HG02970 (cell line): ENCODE data around the gene SLC4A9.

ENCODE experiments used
- ATAC-seq: cut with Tn5 transposase; IDR thresholded peaks from one replicate; pipeline ENCODE4 v1.9.1; 2021; ENCODE audit warnings: mild to moderate bottlenecking, moderate library complexity, moderate number of reproducible peaks; ENCODE audit not compliant: unreplicated experiment, low FRiP score

Gene SLC4A9

GRCh38 chr5:140358738-140359310, 1.2 kb upstream of the SLC4A9 start:
- no peak for ATAC-seq

GRCh38 chr5:140360681-140361479, 886 bp downstream of the SLC4A9 start:
- no peak for ATAC-seq

GRCh38 chr5:140361901-140362300, 1.9 kb downstream of the SLC4A9 start:
- no peak for ATAC-seq

GRCh38 chr5:140362311-140362710, 2.3 kb downstream of the SLC4A9 start:
- no peak for ATAC-seq

- ATAC-seq = peak; percentile 72
These were observed 3.1 kb downstream of the SLC4A9 start for GRCh38 chr5:140362875-140363630.

GRCh38 chr5:140363631-140364471, 3.9 kb downstream of the SLC4A9 start:
- no peak for ATAC-seq

- no peak for ATAC-seq
These were observed 4.4 kb downstream of the SLC4A9 start for GRCh38 chr5:140364472-140364765.

- ATAC-seq = no peak
These were observed 5.3 kb downstream of the SLC4A9 start for GRCh38 chr5:140365282-140365681.

GRCh38 chr5:140365941-140366340, 5.9 kb downstream of the SLC4A9 start:
- no peak for ATAC-seq

- ATAC-seq = no peak
These were observed 6.7 kb downstream of the SLC4A9 start for GRCh38 chr5:140366589-140367255.

- ATAC-seq = no peak
These were observed 7.4 kb downstream of the SLC4A9 start for GRCh38 chr5:140367256-140368013.

- ATAC-seq = no peak
These were observed 11.6 kb downstream of the SLC4A9 start for GRCh38 chr5:140371356-140372151.

GRCh38 chr5:140372971-140373487, 13.0 kb downstream of the SLC4A9 start:
- no peak for ATAC-seq

GRCh38 chr5:140381351-140381750, 21.4 kb downstream of the SLC4A9 start:
- no peak for ATAC-seq

GRCh38 chr5:140381972-140382371, 22.0 kb downstream of the SLC4A9 start:
- no peak for ATAC-seq

GRCh38 chr5:140382866-140383265, 22.9 kb downstream of the SLC4A9 start:
- ATAC-seq = no peak

- no peak for ATAC-seq
These were observed 23.3 kb downstream of the SLC4A9 start for GRCh38 chr5:140383300-140383699.

- ATAC-seq = no peak
These were observed 28.1 kb downstream of the SLC4A9 start for GRCh38 chr5:140388052-140388451.
